Skin of body (tissue), 3 donors: ENCODE results near the gene USP30. TPM values are rescaled to one million over a fixed set of nuclear protein-coding genes. Genes with fewer than 3 reads are reported as not detected.

ENCODE experiments used
- DNase-seq: peaks from one replicate; lab custom pipeline; 2025; lab: John Stamatoyannopoulos, UW
- small RNA-seq: library from RNA; depleted of rRNA; stranded (forward); fragments of <200 nt; gene quantifications from one replicate; pipeline ENCODE3, GENCODE V24; 2014; ENCODE audit warnings: low replicate concordance
- total RNA-seq: library from RNA; depleted of rRNA; stranded (reverse); fragments of >200 nt; gene quantifications from one replicate; pipeline ENCODE4 v1.2.3, GENCODE V29; 2014

The USP30 gene
- total RNA-seq, 1 donor from 2014 or later = 14.9 TPM

DNA sequence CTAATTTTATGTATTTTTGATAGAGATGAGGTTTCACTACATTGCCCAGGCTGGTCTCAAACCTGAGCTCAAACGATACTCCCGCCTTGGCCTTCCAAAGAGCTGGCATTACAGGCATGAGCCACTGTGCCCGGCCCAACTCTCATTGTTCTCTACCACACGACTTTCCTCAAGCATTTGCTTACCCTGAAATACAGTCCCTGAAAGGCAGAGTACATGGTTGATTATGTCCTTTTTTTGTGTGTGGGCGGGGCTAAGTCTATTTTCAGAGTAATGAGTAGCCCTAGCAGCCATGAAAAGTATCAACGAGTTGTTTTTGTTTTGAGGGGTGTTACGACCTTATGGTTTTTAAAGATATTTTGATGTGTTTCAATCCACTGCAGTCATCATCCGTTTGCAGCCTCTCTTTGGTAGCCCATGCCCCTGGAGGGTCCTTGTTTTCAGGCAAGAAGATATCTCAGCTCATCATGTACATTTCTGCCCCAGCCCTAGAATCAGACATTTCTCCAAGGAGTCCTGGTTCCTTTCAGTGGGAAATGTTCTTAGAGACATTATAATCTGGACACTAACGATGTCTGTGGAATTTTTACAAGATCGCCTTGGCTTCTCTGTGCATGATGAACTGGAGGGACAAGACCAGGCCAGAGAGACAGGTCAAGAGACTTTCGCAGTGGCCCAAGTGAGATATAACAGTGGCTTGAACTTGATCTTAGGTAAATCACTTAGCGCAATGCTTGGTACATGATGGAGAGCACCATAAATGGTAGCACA, 72.7 kb downstream of the USP30 start:
- no peak for DNase-seq

DNA sequence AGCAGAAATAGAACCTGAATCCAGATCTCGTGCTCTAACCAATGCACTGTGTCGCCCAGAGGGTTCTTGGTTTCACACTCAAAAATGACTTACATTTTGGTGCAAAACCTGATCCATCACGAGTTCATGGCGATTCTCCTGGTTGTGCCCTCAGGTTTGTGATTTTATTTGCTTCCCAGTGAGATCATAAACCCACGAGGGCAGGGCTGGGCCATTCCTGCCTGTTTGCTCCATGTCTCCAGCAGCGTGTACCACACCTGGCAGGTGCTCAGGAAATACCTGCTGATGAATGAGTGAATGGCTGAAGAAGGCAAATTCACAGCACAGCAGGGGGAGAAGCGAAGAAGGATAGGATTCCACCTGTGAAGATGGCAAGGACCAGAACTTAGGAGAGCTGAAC, 73.4 kb downstream of the USP30 start:
- no peak for DNase-seq

DNA sequence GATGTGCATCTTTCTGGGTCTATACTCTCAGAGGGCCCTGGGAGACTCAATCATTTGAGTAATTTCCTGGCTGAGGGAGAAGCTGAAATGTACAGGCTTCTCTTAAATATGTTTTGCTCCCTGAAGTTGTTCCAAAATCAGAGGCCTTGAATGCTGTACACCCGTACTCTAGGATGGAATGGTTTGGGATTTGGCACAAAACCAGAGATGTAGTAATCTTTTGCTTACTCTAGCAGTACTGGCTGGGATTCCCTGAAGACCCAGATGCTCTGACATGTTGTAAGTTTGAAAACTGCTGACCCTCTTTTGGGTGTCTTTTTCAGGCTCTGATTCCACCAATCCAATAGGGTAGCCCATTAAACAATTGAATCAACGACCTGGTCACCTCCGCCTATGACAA, 74.4 kb downstream of the USP30 start:
- peak; percentile 61 for DNase-seq

DNA sequence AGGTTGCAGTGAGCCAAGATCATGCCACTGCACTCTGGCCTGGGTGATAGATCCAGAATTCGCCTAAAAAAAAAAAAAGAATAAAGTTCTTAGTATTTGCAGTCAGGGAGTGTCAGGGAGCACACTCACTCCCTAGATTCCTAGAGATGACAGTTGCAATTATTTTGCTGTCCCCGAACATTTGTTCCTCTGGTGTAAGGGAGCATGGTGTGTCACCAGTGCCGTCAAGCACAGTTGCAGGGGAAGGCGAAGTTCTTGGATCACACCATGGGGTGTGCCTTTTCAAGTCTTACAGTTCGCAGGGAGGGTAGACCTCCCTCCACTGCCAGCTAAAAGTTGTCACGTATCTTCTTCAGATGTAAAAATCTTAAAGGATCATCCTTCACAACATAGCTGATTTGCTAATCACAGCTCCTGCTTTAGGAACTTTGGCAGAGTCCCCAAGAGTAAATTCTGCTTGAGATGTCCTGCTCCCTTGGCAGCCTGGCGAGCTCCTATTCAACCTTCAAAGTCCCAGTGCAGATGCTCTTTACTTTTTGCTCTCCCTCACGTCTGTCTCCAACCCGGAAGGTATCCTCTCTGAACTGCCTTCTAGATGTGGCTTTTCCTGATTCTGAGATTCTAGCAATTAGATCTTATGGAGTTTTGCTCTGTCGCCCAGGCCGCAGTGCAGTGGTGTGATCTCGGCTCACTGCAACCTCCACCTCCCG, 75.3 kb downstream of the USP30 start:
- DNase-seq = no peak

DNA sequence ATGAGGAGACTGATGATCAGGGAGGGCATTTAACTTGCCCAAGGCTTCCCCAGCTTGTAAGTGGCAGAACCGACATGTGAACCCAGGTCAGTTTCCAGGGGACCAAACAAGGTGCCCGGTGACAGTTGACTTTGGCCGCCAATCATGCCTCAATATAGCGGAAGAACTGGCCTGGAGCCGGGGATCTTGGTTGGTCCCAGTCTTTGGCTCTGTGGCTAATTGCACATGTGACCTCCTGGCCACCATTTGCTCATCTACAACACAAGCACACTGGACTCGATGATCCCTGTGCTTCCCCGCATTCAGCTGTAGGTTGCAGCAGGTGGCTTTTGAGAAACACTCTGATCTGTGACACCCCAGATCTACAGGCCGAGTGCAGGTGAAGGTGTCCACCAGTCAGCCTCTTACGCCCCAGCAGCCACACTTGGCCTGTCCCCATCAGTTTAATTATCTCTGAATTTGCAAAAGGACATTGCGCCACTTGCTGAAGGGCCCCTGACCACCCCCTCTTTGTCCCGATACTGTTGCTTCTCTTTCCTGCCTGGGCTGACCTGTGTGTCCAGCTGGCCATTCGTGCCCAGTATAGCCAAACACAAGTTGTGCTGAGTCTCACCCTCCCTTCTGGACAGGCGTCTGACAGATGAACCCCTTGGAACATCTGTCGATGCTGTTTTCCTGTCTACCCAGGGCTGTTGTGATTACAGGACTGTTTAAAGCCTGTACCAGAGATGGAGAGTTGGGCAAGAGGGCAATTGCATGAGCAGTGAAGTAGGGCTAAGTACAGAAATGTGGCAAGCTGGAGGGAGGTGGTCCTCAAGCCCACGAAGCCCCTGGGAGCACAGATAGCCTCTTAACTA, 78.1 kb downstream of the USP30 start:
- DNase-seq = no peak

DNA sequence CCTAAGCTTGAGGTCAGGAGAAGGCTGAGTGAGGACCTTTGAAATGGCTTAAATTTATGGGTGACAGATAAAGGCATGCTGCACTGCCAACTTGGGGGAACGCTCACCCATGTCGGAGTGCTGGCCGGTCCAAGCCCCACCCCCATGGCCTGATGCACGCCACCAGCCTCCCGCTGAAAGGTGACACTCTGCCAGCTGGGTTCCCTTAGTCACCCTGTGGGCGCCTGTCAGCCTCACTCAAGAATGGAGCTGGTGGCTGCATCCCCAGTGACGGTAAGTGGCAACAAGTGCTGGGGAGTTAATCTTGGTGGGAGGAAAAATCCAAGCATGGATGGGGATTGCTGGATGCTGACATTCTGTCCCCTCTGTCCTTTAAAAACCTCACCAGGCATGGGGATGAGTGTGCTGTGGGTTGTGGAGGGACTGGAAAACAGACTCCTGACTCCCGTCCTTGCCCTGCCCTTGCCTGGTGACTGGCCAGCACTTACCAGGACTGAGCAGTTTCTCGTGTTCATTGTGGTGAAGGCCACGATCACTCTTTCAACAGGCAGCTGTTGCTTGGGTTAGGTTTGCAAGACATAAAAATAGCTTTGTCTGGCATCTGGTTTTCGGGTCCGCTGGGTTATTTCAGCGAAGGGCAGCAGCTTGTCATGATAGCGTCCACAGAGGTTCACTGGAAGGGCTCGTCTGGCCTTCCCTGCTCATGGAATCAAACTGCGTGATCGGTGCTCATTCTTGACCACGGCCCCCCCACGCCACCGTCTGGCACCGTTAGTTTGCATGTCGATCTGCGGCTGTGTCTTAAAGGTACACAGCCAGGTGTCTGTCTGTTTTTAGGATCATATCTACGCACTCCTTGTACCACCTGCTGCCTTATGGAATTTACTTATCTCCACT, 79.0 kb downstream of the USP30 start:
- no peak for DNase-seq

DNA sequence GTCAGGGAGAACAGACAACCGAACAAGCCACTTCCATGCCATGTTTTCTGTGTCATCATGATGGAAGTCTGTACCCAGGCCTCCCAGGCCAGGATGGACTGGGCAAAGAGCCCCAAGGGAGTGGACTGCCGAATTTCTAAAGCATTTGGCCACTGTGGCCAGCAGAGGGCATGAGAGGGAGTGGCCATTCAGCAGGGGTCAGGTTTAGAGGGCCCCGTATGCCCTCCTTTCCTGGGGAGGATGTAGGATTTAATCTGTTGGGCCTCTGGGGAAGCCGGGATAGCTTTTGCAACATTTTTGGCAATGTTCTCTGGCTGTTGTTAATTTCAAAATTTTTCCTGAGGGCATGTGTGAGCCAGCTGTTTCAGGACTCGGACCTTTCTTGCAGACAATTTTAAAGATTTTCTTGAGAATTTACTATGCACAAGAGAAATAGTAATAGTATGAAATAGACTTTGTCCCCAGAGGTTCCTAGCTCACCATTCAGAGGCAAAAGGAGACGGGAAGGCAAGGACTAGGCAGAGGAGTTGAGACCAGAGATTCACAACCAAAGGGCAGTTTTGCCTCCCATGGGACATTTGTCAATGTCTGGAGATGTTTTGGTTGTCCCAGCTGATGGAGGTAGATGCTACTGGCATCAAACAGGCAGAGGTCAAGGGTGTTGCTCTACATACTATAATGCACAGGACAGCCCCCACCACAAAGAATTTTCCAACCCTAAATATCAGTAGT, 82.0 kb downstream of the USP30 start:
- DNase-seq = peak; percentile 23

DNA sequence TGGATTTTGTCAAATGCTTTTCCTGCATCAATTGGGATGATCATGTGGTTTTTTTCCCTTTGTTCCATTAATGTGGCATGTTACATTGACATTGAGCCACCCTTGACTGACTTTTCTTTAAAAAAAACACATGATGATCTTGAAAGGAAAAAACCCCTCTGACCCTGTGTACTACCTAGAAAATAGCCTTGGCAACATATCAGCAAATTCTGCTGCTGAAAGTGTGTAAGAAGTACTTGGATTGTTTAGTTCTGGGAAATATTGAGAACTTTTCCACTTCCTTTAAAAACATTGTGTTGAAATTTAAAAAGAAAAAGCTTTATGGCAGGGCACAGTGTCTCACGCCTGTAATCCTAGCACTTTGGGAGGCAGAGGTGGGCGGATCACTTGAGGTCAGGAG, 84.7 kb downstream of the USP30 start:
- no peak for DNase-seq

Small RNAs within 50 kb of the gene (small RNA-seq; reads per million reads assigned to genes)
- gene AC190387.1 (not detected), gene RNA5SP372 (not detected)

Other genes starting within 250 kb of the USP30 start
- 14.5 TPM for gene SSH1, start 195.0 kb upstream of the USP30 start, total RNA-seq
- not detected for gene DAO, start 172.5 kb upstream of the USP30 start, total RNA-seq
- 0.30 TPM for gene SVOP, start 31.5 kb upstream of the USP30 start, total RNA-seq
- 15.4 TPM for gene ALKBH2, start 40.9 kb downstream of the USP30 start, total RNA-seq
- 17.8 TPM for gene UNG, start 45.0 kb downstream of the USP30 start, total RNA-seq
- gene ACACB, start 64.0 kb downstream of the USP30 start, total RNA-seq = 155 TPM